NOMO-1 treated with DMSO at 0.1 percent for 48 hours (cell line): Measurements from ENCODE around the gene CACNA1C.

Experiments
- DNase-seq: peaks from one replicate; lab custom pipeline; 2025; ENCODE audit not compliant: unreplicated experiment; lab: John Stamatoyannopoulos, UW

CACNA1C gene

DNA sequence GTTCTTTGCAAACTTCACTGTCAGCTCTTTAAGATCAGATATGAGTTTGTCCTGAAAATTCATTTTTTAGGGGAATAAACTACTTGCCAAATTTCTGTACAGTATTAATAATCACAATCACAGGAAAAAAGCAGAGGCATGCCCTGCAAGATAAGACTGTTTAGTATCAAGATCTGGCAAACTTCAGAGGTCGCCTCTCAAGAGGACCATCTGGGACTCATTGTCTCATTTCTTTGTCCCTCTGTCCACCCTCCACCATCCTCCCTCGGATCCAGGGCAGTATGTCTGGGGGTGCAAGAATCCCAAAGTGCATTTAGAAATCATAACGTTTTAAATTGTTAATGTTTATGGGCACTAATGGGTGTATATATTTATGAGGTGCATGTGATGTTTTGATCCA lies 509.6 kb downstream of the CACNA1C start:
- no peak for DNase-seq

DNA sequence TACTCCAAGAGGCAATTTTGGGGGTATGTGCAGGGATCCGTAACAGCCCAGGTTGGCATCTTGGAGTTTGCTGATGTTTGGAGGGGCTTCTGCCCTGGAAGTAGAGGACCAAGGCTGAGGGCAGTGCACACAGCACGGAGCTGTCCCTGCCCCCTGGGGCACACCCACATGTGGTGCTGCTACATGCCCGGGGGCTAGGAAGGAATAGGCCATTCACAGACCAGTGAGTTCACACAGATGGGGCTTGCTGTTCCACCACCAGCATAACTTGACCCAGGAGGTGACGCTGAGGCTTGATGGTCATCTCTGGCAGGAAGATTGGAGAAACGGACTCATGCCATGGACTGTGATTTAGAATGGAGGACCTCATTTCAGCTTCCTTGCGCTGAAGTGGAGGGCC lies 510.9 kb downstream of the CACNA1C start:
- no peak for DNase-seq

DNA sequence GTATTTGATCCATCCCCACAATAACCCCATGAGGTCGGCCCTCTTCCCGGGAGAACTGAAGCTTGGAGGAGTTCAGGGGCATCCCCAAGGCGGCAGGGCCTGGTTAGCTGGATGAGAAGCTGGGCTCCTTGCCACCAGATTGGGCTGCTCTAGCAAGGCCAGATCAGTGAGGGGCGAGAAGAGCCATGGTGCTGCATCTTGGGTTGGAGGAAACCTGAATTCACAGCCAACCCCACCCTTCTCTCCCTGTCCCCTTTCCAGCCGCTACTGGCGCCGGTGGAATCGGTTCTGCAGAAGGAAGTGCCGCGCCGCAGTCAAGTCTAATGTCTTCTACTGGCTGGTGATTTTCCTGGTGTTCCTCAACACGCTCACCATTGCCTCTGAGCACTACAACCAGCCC lies 513.4 kb downstream of the CACNA1C start:
- no peak for DNase-seq

DNA sequence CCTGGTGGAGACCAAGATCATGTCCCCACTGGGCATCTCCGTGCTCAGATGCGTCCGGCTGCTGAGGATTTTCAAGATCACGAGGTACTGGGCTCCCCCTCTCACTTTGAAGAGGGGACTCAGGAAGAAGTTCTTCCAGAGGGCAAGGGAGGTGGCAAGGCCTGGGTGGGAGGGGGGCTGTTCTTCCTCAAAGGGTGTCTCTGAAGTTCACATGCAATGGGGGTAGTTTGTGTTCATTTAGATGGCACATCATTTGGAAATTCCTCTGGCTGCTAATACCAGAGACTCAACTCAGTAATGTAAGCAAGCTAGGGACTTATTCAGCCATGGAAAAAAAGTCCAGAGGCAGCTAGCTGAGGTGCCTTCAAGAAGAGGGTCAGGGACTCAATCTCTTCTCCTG lies 514.9 kb downstream of the CACNA1C start:
- no peak for DNase-seq

DNA sequence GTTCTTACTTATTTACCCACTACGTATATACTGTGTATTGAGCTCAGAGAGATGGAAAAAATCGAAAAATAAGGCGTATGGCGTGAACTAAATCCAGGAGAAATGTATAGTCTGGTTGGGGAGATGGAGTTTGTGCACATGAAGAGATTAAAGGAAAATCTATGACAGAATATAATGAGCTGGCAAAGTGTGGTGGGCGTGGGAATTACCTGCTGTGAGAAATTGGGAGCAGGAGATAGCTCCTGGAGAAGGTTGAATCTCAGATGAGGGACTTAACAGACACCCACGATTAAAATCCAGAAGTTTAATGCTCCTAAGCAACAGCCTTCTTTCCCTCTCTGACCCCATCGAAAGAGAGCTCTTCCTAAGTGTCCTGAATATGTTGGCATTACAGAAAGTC lies 517.8 kb downstream of the CACNA1C start:
- no peak for DNase-seq

DNA sequence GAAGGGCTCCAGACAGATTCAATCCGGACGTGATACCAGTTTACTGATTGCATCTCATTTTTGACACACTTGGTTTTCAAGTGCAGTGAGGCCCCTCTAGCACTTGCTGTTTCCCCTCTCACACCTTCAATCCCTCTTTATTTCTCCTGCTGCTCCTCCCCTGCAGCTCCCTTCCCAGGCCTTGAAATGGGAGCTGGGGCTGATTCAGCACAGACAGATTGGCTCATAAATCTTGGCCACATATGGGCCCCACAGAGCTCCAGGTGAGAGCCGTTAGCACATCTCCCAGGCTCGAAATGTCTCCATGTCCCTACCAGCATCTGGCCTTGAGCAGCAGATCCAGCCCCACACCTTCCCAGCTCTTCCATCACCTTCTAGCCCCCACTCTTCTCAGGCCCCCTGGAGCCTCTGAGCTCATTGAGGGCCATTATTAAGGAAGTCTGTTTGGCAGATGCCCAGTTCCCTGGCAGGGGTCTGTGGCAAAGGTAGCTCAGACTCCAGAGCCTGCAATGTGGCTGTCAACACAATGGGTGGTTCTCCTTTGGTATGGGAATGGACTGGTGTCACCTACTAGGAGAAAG lies 521.7 kb downstream of the CACNA1C start:
- DNase-seq, result no peak

DNA sequence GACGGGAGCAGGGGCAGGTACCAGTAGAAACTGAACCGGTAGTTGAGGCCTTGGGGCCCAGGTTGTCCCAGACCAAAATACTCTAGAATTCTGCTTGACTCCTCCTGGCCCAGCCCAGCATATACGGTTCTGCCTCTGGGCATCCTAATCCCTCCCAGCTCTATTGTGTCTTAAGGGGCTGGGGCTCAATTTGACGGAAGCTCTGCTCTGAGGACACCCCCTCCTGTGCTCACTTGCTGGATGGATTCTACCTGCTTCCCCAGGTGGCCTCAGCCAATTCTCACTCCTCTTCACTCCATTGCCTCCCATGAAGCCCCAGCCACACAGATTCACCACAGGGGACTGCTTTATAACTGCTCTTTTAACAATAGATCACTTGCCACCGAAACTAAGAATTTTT lies 522.5 kb downstream of the CACNA1C start:
- DNase-seq, result no peak

DNA sequence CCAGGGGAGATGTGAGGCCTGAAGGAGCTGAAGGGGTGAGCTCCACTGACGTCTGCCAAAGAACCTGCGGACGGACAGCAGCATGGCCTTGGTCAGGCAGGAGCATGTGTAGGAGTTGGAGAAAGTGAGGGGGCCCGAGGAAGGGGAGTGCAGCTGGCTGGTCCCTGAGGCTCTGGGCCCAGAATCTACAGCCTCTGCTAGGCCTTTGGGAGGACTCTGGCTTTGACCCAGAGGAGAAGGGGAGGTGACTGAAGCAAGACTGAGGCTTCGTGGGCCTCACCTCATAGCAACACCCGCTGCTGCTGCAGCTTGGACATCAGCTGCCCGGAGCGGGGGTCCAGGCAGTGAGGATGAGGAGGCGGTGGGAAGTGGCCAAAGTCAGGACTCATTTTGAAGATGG lies 525.4 kb downstream of the CACNA1C start:
- DNase-seq, result no peak

DNA sequence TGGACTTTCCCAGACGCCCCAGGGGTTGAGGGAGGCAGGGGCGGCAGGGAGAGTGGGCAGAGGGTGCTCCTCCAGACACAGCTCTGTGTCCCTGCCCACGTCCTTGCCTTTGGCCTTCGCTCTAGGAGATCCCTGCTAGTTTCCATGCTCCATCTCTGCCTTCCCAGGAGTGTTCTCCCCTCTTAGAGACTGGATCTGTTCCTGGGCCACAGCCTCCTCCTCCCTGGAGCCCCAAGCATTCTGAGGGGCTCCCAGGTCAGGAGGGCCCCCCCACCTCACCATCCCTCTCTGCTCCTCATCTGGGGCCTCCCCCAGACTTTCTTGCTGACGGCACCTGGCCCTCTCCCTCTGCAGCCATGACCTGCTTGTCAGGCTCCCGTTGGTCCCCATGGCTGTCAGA lies 526.0 kb downstream of the CACNA1C start:
- no peak for DNase-seq

DNA sequence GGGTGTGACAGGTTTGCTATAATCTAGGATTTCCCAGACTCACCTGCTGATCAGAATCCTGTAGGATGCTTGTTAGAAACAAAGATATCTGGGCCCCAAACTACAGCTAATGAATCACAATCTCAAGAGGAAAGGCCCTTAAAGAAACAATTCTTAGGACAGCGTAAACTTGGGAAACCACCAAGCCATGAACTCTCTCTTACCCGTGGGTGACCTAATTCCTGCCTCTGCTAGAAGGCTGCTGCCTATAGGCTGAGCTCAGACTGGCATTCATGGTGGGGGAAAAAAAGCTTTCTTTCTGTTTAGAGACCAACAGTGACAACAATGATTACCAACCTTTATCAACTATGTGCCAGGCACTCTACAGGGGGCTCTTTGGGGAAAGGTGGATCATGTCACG lies 528.0 kb downstream of the CACNA1C start:
- no peak for DNase-seq

DNA sequence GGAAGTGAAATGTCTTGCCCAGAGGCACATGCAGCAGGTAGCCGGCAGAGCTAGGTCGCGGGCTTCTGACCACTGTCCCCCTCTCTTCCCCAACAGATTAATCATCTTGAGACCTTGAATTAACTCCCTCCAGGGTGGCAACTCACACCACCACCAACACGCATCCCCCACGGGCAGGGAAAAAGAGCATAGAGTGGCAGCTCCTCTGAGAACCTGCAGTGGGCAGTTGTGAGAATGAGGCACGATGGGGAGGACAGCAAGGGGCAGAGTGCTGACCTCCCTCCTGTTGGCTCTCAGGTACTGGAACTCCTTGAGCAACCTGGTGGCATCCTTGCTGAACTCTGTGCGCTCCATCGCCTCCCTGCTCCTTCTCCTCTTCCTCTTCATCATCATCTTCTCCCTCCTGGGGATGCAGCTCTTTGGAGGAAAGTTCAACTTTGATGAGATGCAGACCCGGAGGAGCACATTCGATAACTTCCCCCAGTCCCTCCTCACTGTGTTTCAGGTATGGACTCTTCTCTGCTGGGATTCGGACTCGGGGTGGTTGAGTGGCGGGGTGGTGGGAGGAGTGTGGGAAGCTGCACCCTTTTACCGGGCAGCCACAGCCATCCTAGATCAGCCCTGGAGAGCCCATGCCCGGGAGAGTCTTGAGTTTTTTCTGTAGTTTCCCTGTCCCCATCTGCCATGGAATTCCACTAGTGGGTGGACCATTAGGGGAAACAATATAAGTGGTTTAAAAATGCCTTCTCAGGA lies 528.7 kb downstream of the CACNA1C start:
- no peak for DNase-seq

DNA sequence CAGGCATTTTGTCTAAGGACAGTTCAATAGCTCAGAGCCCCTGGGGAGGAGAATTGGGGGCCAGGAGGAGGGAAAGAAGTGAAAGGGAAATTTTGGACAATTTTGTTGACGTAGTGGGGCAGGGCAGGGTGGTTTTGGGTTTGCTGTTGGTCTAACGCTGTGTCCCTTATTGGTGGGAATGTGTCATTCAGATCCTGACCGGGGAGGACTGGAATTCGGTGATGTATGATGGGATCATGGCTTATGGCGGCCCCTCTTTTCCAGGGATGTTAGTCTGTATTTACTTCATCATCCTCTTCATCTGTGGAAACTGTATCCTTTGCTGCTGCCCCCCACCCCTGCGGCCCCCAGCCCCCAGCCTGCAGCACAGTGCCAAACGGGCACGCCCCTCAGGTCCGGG lies 529.8 kb downstream of the CACNA1C start:
- DNase-seq, result no peak

DNA sequence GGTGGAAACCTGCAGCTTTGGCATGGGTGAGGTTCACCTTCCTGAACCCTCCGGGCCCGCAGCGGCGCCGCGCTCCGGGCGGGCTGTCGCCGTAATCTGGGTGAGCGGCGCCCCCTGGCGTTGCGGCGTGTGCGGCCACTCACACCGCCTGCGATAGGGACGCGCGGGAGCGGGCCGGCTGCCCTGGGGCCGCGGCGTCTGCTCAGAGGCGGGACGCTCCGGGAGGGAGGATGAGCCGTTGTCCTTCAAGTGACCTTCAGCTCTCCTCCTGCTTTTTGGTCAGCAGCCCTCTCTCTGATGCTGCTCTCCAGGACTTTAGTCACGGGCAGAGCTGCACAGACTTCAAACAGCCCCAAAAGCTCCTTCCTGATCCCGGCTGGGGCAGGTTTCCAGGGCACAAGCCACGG lies 530.3 kb downstream of the CACNA1C start:
- DNase-seq, result peak; percentile 56

DNA sequence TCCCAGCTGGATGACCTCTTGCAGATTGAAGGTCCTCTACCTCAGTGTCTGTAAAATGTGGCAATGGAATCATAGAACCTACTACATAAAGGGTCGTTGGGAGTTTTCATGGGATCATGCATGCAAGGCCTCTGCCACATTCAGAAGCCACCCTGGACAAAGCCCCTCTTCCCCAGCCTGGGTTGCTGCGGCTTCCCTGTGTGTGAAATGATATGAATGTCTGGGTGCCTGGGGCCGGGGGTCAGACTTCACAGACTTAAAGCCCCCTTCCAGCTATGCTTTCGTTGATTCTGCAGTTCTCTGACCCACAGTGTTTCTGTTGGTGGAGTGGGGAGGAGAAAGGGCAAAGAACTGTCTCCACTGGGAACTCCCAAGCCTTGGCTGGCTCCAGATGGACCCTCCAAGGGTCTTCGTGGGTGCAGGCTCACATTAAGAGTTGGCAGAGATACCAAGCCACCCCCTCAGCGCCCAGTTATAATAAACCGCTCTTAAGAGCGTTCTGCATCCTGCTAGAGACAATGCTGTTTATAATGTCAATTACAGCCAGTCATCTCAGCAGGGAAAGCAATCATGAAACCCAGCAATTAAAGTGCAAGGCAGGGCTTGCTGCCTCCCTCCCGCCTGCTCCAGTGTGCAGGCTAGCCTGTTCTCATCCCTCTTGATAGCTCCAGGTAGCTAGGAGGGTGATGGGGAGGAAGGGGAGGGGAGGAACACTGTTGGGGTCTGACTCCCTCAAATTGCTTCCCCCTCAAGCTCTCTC lies 531.0 kb downstream of the CACNA1C start:
- no peak for DNase-seq

DNA sequence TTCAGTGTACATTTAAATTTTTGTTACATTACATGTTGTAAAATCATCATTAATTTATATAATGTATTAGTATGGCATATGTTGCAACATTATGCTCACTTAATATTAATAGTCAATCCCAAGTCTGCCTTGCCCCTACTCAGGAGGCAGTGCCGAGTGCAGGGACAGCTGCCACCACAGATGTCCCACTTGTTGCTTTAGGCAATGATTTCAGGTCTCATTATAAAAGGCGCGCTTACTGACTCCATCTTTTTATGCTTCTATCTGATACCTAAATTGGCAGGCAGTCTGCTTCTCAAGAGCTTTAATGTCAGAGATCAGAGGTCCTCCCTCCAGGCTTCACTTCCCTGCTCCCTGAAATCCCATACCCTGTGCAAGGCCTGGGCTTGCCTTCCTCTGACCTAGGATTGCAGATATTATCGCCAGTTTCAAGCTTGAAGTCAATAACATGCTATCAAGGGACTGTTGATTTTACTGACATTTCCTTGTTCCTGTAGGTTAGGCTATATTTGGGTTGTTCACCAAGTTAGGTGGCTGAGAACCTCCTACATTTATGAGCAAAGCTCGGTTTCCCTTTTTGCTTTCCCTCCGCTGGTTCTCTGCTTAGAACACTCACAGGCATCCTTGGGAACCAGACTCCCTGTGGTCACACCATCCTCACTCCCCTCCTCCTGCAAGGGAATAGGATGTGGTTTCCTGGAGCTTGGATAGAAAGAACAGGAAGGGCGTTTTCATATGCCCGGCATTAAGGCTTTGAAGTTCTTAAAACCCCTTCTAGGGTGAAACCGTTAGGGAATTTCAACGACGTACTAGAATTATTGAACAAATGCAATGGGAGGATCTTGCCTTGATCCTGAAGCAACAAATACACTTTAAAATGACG lies 533.6 kb downstream of the CACNA1C start:
- no peak for DNase-seq

DNA sequence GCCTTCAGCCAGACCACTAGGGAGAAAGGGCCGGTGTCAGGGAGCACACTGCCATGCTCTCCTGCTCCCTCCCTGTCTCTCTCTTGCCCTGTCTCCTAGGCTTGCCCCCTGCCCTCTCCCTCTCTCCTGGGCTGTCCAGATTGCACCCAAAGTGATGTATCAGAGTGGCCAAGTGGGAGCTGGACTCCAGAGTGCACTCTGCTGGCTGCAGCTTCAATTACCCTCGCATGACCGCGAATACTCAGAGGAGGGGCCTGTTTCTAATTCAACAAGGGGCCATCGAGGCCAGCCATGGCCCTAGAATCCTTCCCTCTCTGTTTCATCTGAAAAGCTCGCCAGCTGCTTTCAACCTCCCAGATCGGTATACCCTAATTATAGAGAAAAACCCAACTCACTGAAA lies 535.6 kb downstream of the CACNA1C start:
- no peak for DNase-seq

DNA sequence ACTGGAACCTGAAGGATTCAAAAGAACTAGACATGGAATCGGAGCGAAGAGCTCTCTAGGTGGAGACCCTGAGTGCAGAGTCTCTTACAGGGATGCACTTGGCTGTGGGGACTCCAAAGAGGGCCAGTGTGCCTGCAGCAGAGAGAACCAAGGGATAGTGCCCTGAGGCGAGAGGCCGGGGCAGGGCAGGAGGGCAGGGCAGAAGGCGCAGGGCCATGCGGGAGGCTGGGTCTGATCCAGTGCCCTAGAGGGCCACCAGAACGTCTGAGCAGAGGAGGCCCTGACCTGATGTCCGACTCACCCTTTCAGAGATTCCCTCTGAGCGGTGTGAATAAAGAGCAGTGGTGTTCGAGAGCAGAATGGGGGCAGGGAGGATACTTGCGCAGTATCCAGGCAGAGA lies 536.6 kb downstream of the CACNA1C start:
- DNase-seq, result no peak

DNA sequence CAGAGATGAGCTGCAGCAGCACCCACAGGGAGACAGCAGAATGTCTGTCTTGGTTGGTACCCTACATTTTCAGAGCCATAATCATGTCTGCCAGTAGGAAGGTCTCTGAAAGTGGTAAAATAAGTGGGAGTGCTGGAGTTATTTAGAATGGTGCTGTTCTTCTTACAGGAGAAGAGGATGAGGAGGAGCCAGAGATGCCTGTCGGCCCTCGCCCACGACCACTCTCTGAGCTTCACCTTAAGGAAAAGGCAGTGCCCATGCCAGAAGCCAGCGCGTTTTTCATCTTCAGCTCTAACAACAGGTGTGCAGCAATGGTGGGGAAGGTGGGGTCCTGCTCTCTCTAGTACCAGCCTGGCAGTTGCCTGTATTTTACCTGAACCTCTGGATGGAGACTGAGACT lies 540.3 kb downstream of the CACNA1C start:
- DNase-seq, result no peak

DNA sequence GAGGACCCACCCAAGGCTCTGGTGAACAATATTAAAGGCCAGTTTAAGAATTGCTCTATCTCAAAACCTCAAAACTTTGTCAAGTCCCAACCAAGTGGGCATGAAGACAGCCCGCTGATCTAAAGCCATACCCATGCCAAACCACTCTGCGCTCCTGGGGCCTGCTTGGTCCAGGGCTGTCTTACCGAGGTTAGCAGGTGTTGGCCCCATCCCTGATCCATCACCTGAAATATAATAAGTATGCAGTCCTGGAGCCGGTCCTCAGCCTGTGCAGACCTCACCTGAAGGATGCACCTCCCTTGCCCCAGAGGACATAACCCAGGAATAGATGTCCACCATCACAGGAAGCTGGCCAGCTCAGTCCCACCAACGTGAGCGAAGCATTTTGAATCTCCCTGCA lies 543.7 kb downstream of the CACNA1C start:
- DNase-seq, result no peak

DNA sequence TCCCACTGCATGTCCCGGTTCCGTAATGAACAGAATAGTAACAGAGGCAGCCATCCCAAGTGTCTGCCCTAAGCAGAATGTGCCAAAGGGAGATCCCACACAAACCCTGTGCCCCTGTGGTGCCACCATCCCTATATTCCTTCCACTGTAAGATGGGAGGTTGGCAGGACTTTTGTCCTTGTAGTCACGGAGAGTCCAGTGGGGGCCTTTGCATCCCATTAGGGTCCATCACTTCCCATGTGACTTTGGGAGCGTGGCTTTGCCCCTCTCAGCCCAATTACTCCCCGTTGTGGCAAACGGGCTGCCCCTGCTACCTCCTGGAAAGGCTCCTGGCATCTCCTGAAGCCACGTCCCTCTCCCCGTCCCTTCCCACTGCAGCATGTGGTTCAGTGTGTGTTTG lies 552.5 kb downstream of the CACNA1C start:
- DNase-seq, result no peak

DNA sequence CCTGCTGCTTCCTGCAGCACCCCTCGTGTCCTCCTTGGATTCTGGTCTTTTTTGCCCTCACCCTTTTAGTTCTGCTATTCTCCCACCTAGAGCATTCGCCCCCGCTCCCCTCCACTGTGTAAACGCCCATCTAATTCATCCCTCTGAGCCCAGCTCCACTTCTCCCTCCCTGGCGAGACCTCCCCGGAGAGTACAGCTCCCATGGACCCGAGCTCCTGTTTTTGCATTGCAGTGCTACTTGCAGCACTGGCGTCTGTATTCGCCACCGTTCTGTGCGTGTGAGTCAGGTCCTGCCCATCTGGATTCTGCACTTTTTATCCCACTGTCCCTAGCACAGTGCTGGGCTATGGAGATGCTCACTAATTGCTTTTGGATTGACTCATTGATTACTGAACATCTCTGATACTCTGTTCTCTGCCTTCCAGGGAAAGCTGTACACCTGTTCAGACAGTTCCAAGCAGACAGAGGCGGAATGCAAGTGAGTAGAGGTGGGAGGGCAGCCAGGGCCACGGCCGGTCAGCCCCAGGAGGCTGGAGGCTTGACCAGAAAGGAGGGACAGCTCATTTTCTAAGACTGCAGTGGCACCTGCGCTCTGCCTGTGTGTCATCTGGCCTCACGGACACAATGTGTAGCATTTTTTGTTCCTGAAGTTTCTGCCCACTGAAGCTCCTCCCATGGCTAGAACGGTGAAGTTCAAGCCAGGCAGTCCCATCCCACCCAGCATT lies 553.6 kb downstream of the CACNA1C start:
- no peak for DNase-seq
